ENCODE measurements around the gene ABLIM2. TPM values are rescaled to one million over a fixed set of nuclear protein-coding genes. Genes with fewer than 3 reads are reported as not detected.

Gene ABLIM2
- total and polyA plus RNA-seq, 2 of the 8 experiments (the other 6 are each of a cell fraction or from before 2014, with no cell fraction given) = 2.8 to 3.0 TPM

- no peak overlapping the region for H4K91ac ChIP-seq (replicated peaks; ENCODE audit: insufficient read length, low read length)
- H2BK5ac ChIP-seq (ENCODE audit: low read depth, low read length) = no peak overlapping the region
- H3K4ac ChIP-seq (replicated peaks; ENCODE audit: insufficient read length, low read depth, low read length) = no peak overlapping the region
- H3K9me3 ChIP-seq (ENCODE audit: insufficient read depth in 2 of 2, low read depth in 1 of 2, low read length in 1 of 2) = no peaks in the 10 kb centered on the region
- no peak overlapping the region for H2AK5ac ChIP-seq (ENCODE audit: low read depth, low read length)
- no peak overlapping the region for H2BK120ac ChIP-seq (replicated peaks; ENCODE audit: low read depth, low read length)
- H4K20me1 ChIP-seq (replicated peaks in 1 of 2; ENCODE audit: control insufficient read depth in 1 of 2, insufficient read depth in 2 of 2, low read length in 2 of 2) = peaks cover 0 to 4% of the 10 kb centered on the region in 2 experiments
- 94% methylated on average over 4 of the region's 4 CpGs; no CpG with 5 or more reads in 1 of the 2 experiments for WGBS, 2 experiments (ENCODE audit: extremely low coverage in 1 of 2, insufficient coverage in 1 of 2, insufficient read length in 1 of 2, insufficient replicate concordance in 2 of 2, low coverage in 1 of 2, low lambda C conversion rate in 2 of 2, missing lambda C conversion rate in 1 of 2)
- no peak overlapping the region for H3K23ac ChIP-seq (ENCODE audit: insufficient read length)
- no peaks in the 10 kb centered on the region for H3K4me1 ChIP-seq (replicated peaks in 1 of 4; ENCODE audit: control insufficient read depth in 3 of 4, insufficient read depth in 4 of 4, low read length in 3 of 4)
- H2AFZ ChIP-seq (ENCODE audit: low read length) = no peak overlapping the region
- no peak overlapping the region for H2BK12ac ChIP-seq (ENCODE audit: low read depth, low read length)
- no peak overlapping the region for H3K56ac ChIP-seq (replicated peaks; ENCODE audit: insufficient read length, low read depth, low read length)
- FAIRE-seq (no peak), DNase-seq (ENCODE audit: low read depth in 1 of 2, low spot score in 2 of 2) (no peak)
- H3K4me2 ChIP-seq (ENCODE audit: insufficient read depth in 1 of 2, low read depth in 2 of 2, low read length in 2 of 2) = no peak overlapping the region
- H3K36me3 ChIP-seq (ENCODE audit: control insufficient read depth in 2 of 4, insufficient read depth in 4 of 4, low read length in 3 of 4) = no peaks in the 10 kb centered on the region
- no peaks in the 10 kb centered on the region for H3K79me2 ChIP-seq (ENCODE audit: control insufficient read depth in 1 of 2, insufficient read depth in 2 of 2, low read length in 2 of 2)
- ChIA-PET POLR2A (ENCODE audit: partially characterized antibody) (no interaction called here), CTCF (ENCODE audit: partially characterized antibody) (interaction anchor here (0.9 to 1.4 kb wide), 2 partner anchors 14 to 16 kb away, joined by 3 to 4 read pairs; no protein-coding TSS in a partner anchor)
- no peak overlapping the region for H4K5ac ChIP-seq (ENCODE audit: insufficient read length, low read depth, low read length)
- TF ChIP-seq SP2 (IDR thresholded peaks at IDR 0.05; ENCODE audit: low read length) (no peak), RAD21 (IDR thresholded peaks at IDR 0.05 in 1 of 2, conservative IDR thresholded peaks at IDR 0.05 in 1 of 2; ENCODE audit: low read depth in 2 of 2, low read length in 2 of 2) (no peak), RNF2 (IDR thresholded peaks at IDR 0.05; ENCODE audit: borderline replicate concordance, low read depth, low read length, missing control alignments, poor library complexity, severe bottlenecking) (no peak)
- H3K4me3 ChIP-seq (ENCODE audit: extremely low read depth in 1 of 4, insufficient read depth in 2 of 4, low read depth in 3 of 4, low read length in 4 of 4) = no peak overlapping the region
- H3K23me2 ChIP-seq (ENCODE audit: low read depth, low read length) = 0 out of 2 replicates have a peak, but pooled peaks cover 2% of the 10 kb centered on the region
- H4K8ac ChIP-seq (ENCODE audit: extremely low read depth, insufficient read depth, low read length) = no peak overlapping the region
- no peak overlapping the region for H3K27ac ChIP-seq (ENCODE audit: low read depth, low read length)
- H2BK15ac ChIP-seq (ENCODE audit: low read length) = no peak overlapping the region
- no peaks in the 10 kb centered on the region for H3K27me3 ChIP-seq (replicated peaks in 1 of 4; ENCODE audit: control insufficient read depth in 3 of 4, extremely low read depth in 1 of 4, insufficient read depth in 3 of 4, low read length in 3 of 4)
- H3K14ac ChIP-seq (ENCODE audit: insufficient read length) = no peak overlapping the region
- no peak overlapping the region for H2BK20ac ChIP-seq (ENCODE audit: low read length)
- H3K18ac ChIP-seq (ENCODE audit: extremely low read depth, low read length) = no peak overlapping the region
- H3K79me1 ChIP-seq (ENCODE audit: low read depth, low read length) = no peaks in the 10 kb centered on the region
- no peak overlapping the region for H3K9ac ChIP-seq (replicated peaks in 1 of 4; ENCODE audit: extremely low read depth in 1 of 4, low read depth in 3 of 4, low read length in 3 of 4)
Observed at GRCh38 chr4:8184061-8184460, 25.4 kb upstream of the ABLIM2 start.

Data from H1 (cell line).